Suppressor macrophage treated with lipopolysaccharide for 1 hour (primary cell): Measurements from ENCODE around the gene ANTXR1.
"Not testable (repeated sequence)": the region's sequence is repeated elsewhere in the genome, so short reads cannot be mapped to it uniquely, and the experiment has no call there.

Source experiments
- DNase-seq, 3 donors: peaks; one replicate each; pipeline ENCODE4 v3.0.0-alpha.2; 2020 to 2022

Gene ANTXR1

GRCh38 chr2:69167469-69167822 lies 154.5 kb downstream of the ANTXR1 start:
- DNase-seq, result no peak

- DNase-seq, result no peak
These were observed 155.3 kb downstream of the ANTXR1 start for GRCh38 chr2:69168144-69168813.

- DNase-seq, result no peak
These were observed 156.1 kb downstream of the ANTXR1 start for GRCh38 chr2:69168950-69169654.

GRCh38 chr2:69169655-69170389 lies 156.8 kb downstream of the ANTXR1 start:
- DNase-seq, result peak in 2 of 3 donors; percentile 36 to 37

- DNase-seq, result no peak
These were observed 157.7 kb downstream of the ANTXR1 start for GRCh38 chr2:69170661-69171060.

- no peak for DNase-seq
These were observed 158.3 kb downstream of the ANTXR1 start for GRCh38 chr2:69171116-69171896.

GRCh38 chr2:69171897-69172525 lies 159.0 kb downstream of the ANTXR1 start:
- DNase-seq, result no peak

GRCh38 chr2:69173706-69174105 lies 160.7 kb downstream of the ANTXR1 start:
- DNase-seq, result no peak

- not testable (repeated sequence) for DNase-seq
These were observed 161.2 kb downstream of the ANTXR1 start for GRCh38 chr2:69174211-69174610.

- no peak for DNase-seq
These were observed 163.1 kb downstream of the ANTXR1 start for GRCh38 chr2:69175790-69176715.

GRCh38 chr2:69177063-69177771 lies 164.2 kb downstream of the ANTXR1 start:
- DNase-seq, result peak; percentile 73 to 82 (median 81)

GRCh38 chr2:69177785-69178636 lies 165.0 kb downstream of the ANTXR1 start:
- DNase-seq, result peak; percentile 89 to 93 (median 89)

GRCh38 chr2:69178756-69179155 lies 165.8 kb downstream of the ANTXR1 start:
- no peak for DNase-seq

- no peak for DNase-seq
These were observed 167.2 kb downstream of the ANTXR1 start for GRCh38 chr2:69180227-69180626.

GRCh38 chr2:69180974-69181373 lies 168.0 kb downstream of the ANTXR1 start:
- DNase-seq, result no peak

GRCh38 chr2:69181806-69182427 lies 168.9 kb downstream of the ANTXR1 start:
- DNase-seq, result no peak

GRCh38 chr2:69183659-69184058 lies 170.7 kb downstream of the ANTXR1 start:
- no peak for DNase-seq

GRCh38 chr2:69184224-69184623 lies 171.2 kb downstream of the ANTXR1 start:
- DNase-seq, result no peak

GRCh38 chr2:69185807-69186206 lies 172.8 kb downstream of the ANTXR1 start:
- peak; percentile 37 to 47 (median 43) for DNase-seq
